ENCODE measurements around the gene INSIG1.

Gene INSIG1

DNA sequence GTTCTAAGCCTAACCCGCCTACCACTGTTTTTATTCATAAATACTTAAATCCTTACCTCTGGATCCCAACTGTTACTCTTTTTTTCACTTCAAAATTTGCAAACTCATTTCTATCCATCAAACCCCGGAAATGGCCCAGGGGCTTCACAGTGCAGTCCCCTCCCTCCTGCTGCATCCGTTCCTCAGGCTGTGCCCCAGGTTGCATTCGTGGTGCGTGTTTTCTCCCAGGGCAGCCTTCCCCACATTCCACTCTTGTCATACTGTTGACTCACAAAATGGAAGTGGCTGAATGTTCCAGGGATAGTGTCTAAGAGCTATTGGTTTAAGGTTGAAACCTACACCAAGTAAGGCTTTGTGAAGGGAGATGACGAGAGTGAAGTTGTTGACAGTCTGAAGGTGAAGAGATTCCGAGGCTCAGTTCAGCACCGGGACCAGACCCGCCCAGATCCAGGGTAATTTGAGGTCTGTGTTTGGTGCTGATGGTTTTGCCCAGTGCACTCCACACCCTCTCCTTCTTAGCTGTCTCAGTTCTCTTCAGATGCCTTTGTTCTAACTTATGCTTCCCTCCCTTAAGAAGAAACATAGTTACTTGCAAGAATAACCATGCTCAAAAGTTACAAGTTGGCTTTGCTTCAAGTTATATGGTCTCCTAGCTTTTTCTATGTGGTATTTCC is 7.7 kb downstream of the INSIG1 start:
- DNase-seq: no peak

- DNase-seq: no peak
Observed at GRCh38 chr7:155306673-155307470, 9.2 kb downstream of the INSIG1 start.

DNA sequence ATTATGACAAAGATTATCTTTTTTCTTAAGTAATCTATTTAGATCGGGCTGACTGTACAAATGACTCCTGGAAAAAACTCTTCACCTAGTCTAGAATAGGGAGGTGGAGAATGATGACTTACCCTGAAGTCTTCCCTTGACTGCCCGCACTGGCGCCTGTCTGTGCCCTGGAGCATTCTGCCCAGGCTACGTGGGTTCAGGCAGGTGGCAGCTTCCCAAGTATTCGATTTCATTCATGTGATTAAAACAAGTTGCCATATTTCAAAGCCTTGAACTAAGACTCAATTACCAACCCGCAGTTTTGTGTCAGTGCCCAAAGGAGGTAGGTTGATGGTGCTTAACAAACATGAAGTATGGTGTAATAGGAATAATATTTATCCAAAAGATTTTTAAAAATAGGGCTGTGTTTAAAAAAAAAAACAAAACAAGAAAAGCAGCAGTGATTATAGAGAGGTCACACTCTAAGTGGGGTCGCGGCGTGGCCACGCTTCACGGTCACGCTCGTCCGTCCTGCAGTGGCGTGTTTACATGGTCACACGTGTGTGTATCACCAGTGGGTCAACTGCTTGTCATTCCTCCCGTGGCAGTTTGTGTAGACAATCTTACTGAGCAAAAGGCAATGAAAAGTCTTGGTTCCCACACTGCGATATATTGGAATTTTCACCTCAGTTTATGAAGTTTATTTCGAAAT is 10.8 kb downstream of the INSIG1 start:
- DNase-seq: no peak

DNA sequence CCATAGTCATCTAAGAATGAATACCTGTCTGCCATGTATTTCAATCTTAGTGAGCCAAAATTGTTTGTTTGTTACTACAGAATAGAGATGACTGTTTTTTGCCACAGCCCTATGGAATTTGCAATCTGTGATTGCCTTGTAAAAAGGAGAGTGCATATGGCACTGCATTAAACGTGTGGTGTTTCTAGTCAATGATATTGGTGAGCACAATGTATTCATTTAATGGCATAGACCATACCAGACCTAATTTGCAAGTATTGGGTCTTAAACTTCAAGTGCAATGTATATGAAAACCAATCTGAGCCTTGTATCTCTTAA is 11.3 kb downstream of the INSIG1 start:
- no peak for DNase-seq

DNA sequence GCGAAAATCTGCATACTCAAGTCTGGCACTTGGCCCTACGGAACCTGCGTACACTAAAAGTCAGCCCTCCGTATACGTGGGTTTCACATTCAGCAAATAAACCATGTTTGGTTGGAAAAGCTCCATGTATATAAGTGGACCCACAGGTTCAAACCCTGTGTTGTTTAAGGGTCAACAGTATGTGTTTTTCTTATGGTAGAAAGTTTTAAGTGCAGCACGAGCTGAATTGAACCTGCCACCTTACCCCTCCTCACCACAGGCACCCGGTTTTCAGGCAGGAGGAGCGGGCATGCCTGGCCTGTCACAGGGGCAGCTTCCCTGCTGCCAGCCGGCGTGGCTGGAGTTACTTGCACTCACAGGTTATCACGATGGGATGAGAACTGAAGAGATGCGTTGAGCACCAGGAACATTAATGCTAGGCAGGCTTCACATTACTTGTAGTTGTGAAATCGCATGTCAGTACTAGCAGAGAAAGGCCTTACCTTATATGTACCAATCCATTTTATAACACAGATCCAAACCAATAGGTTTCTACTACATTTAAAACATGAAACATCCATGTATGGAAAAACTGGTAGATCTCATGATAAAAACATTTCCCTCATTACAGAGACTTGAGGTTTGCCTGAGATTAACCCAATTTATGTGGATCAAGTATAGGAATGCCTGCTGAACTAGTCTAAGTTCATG is 12.9 kb downstream of the INSIG1 start:
- DNase-seq: no peak

- no peak for DNase-seq
Observed at GRCh38 chr7:155311826-155312537, 14.3 kb downstream of the INSIG1 start.

- no peak for DNase-seq
Observed at GRCh38 chr7:155312633-155313032, 15.0 kb downstream of the INSIG1 start.

DNA sequence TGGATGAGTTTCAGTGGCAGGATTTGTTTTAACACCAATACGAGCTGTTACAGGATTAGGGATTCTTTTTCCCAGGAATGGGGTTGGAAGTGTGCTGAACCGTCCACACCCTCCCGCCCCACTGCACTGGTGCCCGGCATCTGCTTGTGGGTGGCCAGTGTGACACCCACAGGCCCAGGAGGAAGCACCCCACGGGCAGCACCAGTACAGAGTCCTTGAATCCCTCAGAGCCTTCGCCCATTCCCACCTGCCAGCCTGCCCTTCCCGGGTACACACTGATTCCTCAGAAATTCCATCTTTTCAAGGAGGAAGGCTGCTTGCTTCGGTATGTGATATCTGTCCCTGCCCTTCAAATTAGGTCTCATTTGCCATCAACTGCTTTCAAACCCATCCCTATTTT is 15.4 kb downstream of the INSIG1 start:
- DNase-seq: no peak

DNA sequence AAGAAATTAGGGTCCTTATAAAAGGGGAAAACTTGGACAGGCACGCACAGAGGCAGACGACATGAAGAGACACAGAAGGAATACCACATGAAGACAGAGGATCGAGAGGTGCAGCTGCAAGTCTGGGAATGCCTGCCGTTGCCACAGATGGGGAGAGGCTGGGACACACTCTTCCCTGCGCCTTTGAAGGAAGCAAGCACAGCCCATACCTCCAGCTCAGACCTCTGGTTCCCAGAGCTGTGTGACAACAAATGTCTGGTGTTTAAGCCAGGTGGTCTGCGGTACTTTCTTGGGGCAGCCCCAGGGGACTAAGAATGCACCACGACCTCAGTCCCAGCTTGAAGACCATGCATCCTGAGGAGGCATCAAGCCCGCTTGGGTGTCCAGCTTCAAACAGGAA is 18.3 kb downstream of the INSIG1 start:
- DNase-seq: no peak

DNA sequence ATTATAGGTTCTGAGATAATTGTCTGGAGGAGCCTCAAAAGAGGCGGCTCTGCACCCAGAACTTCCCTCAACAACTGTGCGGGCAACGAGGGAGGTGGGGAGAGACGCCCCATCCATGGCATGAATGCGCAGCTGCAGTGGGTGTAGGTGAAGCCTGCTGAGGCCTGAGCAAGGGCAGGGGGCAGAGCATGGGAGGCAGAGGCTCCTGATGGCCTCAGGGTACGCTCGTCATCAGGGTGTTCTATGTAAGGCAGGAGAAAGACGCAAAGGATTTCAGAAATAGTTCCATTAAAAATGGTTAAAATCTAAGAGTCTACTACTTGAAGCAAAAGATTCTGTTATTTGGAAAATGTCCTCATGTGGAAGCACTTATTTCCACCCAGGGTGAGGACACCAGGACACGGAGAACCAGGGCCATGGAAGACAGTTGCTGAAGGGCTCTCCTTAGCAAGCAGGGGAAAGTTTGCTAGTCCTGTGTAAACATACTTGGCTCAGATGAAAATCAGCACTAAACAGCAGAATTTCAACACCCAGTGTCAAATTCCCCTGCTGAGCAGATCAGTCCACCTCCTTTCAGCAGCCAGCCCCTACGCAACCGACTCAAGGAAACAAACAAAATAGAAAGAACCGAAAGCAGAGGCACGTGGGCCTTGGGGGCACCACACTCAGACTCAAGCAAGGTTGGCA is 18.9 kb downstream of the INSIG1 start:
- DNase-seq: no peak

DNA sequence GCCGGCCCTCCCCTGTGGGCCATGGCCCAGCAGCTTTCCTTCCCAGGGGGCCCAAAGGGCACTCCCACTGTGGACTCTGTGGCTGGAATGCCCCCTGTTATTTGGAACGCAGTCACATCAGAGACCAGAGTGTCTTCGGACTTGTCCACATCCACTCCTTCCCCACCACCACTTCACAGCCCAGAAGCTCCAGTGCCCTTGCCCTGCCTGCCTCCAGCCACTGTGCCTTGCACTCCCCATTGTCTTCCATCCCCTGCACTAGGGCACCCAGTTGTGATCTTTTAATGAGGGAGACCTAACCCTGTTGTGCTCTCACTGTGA is 19.4 kb downstream of the INSIG1 start:
- DNase-seq: no peak

DNA sequence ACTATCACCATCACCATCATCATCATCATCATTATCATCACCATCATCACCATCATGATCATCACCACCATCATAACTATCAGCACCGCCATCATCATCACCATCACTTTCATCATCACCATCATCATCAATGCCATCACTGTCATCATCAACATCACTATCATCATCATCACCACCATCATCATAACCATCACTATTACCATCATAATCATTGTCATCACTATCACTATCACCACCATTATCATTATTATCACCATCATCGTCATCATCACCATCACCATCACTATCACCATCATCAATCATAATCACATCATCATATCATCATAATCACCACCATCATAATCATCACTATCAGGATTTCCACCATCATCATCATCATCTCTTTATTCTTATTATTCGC is 20.6 kb downstream of the INSIG1 start:
- DNase-seq: no peak

- DNase-seq: no peak
Observed at GRCh38 chr7:155322530-155322929, 24.9 kb downstream of the INSIG1 start.

DNA sequence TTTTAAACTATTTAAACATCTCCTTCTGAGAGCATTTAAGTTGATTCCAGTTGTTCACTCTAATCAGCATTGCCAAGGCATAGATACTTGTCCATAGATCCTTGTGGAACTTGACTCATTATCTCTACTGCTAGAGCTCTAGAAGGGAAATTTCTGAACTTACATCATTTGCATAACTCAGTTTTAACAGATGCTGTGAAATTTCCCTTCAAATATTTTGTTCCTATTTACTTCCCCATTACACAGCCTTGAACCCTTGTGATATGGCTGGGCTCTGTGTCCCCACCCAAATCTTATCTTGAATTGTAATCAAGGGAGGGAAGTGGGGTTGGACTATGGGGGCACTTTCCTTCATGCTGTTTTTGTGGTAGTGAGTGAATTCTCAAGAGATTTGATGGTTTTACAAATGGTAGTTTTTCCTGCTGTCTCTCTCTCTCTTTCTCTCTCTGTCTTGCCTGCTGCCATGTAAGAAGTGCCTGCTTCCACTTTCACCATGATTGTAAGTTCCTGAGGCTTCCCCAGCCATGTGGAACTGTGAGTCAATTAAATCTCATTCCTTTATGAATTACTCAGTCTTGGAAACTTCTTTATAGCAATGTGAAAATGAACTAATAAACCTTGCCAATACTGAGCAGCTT is 25.4 kb downstream of the INSIG1 start:
- no peak for DNase-seq

DNA sequence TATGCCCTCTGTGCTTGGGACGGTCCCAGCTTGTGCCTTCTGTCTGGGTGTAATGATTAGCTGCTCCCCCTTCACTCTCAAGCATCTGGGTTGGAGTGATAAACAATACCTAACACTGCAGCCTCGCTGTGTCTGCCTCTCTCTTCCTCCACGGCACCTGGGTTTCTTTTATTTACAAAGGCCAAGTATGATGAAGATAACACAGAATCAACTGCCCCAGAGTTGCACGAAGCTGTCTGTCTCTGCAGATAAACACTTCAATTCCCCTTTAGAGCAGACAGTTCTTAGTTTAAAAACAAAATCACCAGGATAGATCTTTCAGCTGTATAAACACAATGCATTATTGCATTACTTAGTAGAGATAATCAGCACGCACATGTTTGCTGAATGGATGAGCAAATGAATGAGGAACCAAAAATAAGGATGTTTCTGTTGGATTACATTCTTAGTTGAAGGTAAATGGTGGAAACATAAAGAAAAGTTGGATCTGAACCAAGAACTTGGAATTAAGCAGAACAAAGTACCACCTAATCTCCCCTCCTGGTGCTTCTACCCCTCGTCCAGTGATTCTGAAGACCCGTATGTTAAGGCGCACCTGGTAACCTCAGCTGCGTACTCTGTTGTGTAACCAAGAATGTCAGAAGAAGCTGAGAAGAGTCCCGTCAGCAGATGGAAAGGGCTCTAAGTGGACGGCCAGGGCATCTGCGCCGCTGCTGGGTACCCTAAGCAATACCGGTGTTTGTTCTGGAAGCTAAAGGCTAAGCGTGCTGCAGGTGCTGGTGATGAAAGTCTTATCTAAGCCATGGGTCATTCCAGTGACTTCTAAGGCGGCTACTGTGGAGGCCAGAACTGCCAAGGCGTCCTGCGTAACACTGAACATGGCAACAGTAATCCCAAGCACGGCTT is 26.6 kb downstream of the INSIG1 start:
- DNase-seq: no peak

DNA sequence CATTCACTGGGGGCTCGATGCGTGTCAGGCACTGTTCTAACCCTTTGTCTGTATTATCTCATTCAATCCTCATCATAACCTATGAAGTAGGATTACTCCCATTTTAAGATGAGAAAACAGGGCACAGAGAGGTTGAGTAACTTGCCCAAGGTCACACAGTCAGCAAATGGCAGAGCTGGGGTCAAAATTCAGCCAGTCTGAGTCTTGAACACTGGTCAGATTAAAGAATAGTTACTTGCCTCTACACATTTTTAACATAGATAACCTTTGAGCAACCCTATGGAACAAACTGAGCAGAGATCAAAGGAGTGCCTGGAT is 27.2 kb downstream of the INSIG1 start:
- DNase-seq: no peak

DNA sequence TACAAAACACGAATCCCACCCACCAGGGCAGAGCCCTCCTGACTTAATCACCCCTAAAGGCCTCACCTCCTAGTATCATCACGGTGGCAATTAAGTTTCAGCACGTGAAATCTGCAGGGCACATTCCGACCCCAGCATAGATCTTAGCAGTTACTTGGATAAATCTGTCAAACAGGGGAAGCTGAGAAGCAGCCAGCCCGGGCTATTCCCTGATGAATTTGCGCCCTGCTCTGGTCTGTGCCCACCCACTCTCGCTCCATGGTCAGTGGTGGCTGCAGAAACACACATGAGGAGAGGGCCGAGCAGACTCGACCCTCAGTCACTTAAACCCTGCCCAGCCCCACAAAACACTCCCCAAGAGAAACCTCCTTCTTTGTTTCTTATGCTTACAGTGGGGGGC is 28.7 kb downstream of the INSIG1 start:
- no peak for DNase-seq

GRCh38 chr7:155327590-155328320 is 30.1 kb downstream of the INSIG1 start:
- no peak for DNase-seq

- no peak for DNase-seq
Observed at GRCh38 chr7:155329225-155329624, 31.5 kb downstream of the INSIG1 start.

DNA sequence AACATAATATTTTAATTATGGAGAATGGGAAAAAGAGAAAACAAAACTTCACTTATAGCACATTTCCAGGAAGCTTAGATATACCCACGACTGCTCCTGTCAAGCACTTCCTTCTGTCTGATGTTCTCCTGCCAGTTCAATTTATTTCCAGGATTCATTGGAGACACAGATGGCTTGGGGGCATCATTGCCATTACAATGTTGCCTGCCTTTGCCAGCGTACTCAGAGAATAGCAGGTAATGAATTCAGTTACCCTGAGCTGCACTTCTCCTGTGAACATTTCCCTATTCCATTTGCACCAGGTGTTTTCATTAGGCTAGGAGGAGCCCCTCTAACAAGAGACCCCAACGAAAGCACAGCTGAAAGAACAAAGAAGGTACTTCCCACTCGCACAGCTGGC is 33.7 kb downstream of the INSIG1 start:
- no peak for DNase-seq
